ENCODE results near the gene KIF14. TPM values are rescaled to one million over a fixed set of nuclear protein-coding genes. Genes with fewer than 3 reads are reported as not detected.
A peak's percentile ranks its signal among the peaks of the same experiment; 100 is the strongest.

Gene KIF14
- total RNA-seq, 2 experiments from 2014 or later, result 13.7 to 13.9 TPM

DNA sequence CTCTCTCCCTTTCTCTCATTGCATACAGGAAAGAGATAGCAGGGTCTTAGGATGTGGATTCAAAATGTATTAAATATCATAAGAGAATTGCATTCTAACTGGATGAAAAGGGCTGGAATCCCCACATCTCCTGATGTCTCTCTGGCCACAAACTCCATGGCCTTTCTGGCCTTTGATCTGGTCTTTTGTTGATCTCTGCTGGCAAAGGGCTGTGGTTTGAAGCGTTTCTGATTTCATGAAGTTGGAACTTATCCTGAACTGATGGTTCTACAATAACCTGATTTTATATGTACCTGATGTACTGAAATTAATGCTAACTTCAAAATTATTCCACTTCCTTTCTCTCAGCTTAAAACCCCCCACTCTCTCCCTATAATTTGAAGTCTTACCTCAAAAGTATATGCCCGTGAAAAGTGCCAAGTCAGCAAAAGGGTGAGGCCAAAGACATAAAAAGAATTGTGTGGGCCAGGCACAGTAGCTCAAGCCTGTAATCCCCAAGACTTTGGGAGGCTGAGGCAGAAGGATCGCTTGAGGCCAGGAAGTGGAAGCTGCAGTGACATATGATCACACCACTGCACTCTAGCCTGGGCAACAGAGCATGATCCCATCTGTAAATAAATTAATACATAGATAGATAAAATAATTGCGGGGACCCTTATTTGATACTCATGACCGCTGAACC lies 6.4 kb upstream of the KIF14 start:
- ATAC-seq (no peak), DNase-seq (peak; percentile 13)
- no peak overlapping the region for H3K4me3 Mint-ChIP-seq
- ChIA-PET POLR2A (interaction anchor here (2.1 kb wide), 1 partner anchor 43 kb away, joined by 8 read pairs; the partner anchor contains the start of gene DDX59), CTCF (interaction anchor here (0.8 to 0.9 kb wide), 2 partner anchors 175 to 176 kb away, joined by 3 read pairs; no protein-coding TSS in a partner anchor)
- H3K36me3 Mint-ChIP-seq (ENCODE audit: low read depth), result no peaks in the 10 kb centered on the region
- no peaks in the 10 kb centered on the region for H3K9me3 Mint-ChIP-seq
- H3K4me1 Mint-ChIP-seq (ENCODE audit: low read depth), result peaks cover 38% of the 10 kb centered on the region
- H3K27me3 Mint-ChIP-seq, result no peaks in the 10 kb centered on the region
- intact Hi-C loops (cut with micrococcal nuclease), result loop anchor here (5.0 kb wide), 1 partner anchor 115 kb away; no protein-coding TSS in a partner anchor
- peak overlapping the region; percentile 16 for H3K27ac Mint-ChIP-seq
- TF ChIP-seq CTCF (IDR thresholded peaks at IDR 0.05), result no peak

DNA sequence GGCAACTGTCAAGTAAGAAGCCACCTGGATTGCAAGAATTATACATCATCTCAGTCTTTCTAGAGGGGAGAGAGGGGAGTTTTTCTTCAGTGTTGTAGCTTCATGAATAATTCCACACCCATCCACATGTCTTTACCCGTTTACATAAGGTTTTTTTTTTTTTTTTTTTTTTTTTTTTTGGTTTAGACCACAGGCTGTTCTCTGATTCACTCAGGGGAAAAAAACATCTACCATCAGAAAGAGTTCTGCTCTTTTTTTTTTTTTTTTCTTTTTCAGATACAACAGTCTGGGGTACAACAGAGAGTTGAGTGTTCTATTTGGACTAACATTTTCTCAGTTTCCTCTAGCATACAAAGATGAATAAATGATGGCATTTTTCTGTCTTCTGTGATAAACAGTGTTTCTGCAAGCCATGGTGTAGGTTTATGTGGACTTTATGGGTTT lies 4.9 kb upstream of the KIF14 start:
- H3K9me3 Mint-ChIP-seq, result no peaks in the 10 kb centered on the region
- CTCF ChIA-PET, result interaction anchor here (0.7 to 1.9 kb wide), 6 partner anchors 9 to 178 kb away, joined by 3 to 10 read pairs (median 3); partner anchors contain the start of gene DDX59
- H3K4me3 Mint-ChIP-seq, result peak overlapping the region; percentile 29

DNA sequence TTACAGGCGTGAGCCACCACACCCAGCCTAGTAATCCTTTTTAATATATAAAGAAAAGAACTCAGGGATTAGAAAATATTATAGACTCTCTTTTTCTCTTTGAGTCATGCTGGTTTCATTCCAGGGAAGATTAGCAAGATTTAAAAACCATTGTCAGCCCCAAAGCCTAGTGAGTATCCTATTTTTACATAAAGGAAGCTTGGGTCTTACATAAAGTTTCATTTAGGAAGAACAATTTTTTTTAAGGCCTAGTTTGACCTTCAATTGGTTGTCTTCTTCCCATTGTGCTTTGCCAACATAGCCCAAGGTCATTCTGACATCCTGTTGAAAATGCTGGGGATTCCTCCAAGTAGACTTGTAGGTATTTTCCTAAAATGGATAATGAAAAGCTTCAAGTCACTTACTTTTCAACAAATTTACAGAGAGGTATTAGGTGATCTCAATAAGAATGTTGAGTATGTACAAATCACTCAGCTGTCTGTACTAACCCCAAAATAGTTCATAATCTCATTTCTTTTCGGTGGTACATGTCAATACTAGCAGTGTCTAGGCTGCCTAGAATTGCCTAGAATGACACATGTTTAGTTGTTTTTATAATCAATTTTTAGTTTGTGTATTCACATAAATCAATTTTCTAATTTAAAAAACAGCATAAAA lies 4.3 kb upstream of the KIF14 start:
- ChIA-PET CTCF (interaction anchor here (0.7 to 4.1 kb wide), 7 partner anchors 10 to 178 kb away, joined by 3 to 38 read pairs (median 3); partner anchors contain the start of gene DDX59), POLR2A (interaction anchor here (0.7 to 1.0 kb wide), 2 partner anchors 45 to 48 kb away, joined by 4 to 5 read pairs; partner anchors contain the start of gene DDX59)
- Mint-ChIP-seq H3K9me3 (no peaks in the 10 kb centered on the region), H3K27ac (peak overlapping the region; percentile 63), H3K27me3 (peaks cover 2% of the 10 kb centered on the region), H3K4me1 (ENCODE audit: low read depth) (peaks cover 42% of the 10 kb centered on the region), H3K4me3 (no peak overlapping the region), H3K36me3 (ENCODE audit: low read depth) (no peaks in the 10 kb centered on the region)
- DNase-seq, result no peak
- intact Hi-C loops (cut with micrococcal nuclease), result loop anchor here (5.0 kb wide), 1 partner anchor 117 kb away; no protein-coding TSS in a partner anchor
- no peak for ATAC-seq
- TF ChIP-seq CTCF (IDR thresholded peaks at IDR 0.05), result no peak

More for the DNA sequence above, 4.9 kb upstream of the KIF14 start:
- intact Hi-C loops (cut with micrococcal nuclease), result loop anchor here (5.0 kb wide), 1 partner anchor 117 kb away; no protein-coding TSS in a partner anchor
- Mint-ChIP-seq H3K4me1 (ENCODE audit: low read depth) (peaks cover 40% of the 10 kb centered on the region), H3K36me3 (ENCODE audit: low read depth) (no peaks in the 10 kb centered on the region), H3K27ac (peak overlapping the region; percentile 63), H3K27me3 (no peaks in the 10 kb centered on the region)
- TF ChIP-seq CTCF (IDR thresholded peaks at IDR 0.05), result no peak
- POLR2A ChIA-PET, result interaction anchor here (0.7 to 1.0 kb wide), 2 partner anchors 44 to 48 kb away, joined by 4 to 5 read pairs; partner anchors contain the start of gene DDX59
- ATAC-seq (peak; percentile 55), DNase-seq (no peak)

DNA sequence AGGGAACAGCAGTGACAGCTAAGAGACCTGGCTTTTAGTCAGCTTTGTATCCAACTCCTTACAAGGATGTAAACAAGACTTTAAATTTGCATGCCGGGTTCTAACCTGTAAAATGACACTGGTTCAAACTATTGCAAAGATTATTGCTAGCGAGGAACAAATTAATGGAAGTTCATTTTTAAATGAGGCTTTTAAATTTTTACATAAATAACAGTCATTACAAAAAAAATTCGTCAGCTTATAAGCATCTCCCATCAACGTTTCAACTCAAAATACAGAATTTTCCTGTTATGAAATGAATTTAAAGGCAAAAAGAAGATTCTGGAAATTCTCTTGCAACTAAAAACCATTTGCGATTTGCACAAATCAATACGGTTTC lies 668 bp downstream of the KIF14 start:
- CTCF ChIA-PET, result interaction anchor here (1.0 to 4.4 kb wide), 3 partner anchors 182 to 352 kb away, joined by 3 to 80 read pairs (median 3); no protein-coding TSS in a partner anchor
- Mint-ChIP-seq H3K4me1 (ENCODE audit: low read depth) (peaks cover 16% of the 10 kb centered on the region), H3K9me3 (no peaks in the 10 kb centered on the region), H3K4me3 (peak overlapping the region; percentile 86), H3K36me3 (ENCODE audit: low read depth) (peaks cover 16% of the 10 kb centered on the region), H3K27ac (peak overlapping the region; percentile 85), H3K27me3 (peaks cover 2% of the 10 kb centered on the region)
- POLR2A ChIA-PET, result interaction anchor here (1.4 kb wide), 1 partner anchor 50 kb away, joined by 9 read pairs; the partner anchor contains the start of gene DDX59
- ATAC-seq (no peak), DNase-seq (no peak)
- no peak for TF ChIP-seq CTCF (IDR thresholded peaks at IDR 0.05)
- intact Hi-C loops (cut with micrococcal nuclease), result loop anchor here (2.0 kb wide), 1 partner anchor 51 kb away; no protein-coding TSS in a partner anchor
